HCT116 (cell line): ENCODE measurements around the gene CBFA2T3.

Experiments
- EZH2 ChIP-seq: fragments of 200-600 bp; sonication (generic); IDR thresholded peaks from 2 replicates; pipeline ENCODE4 v1.6.1; 2017; ENCODE audit warnings: antibody characterized with exemption, mixed run types
- POLR2AphosphoS5 ChIP-seq: IDR thresholded peaks from 2 replicates; pipeline ENCODE4 v1.6.1; 2011; ENCODE audit warnings: mild to moderate bottlenecking, low read depth, low read length, moderate library complexity
- TF ChIP-seq, protein P1 (sequence below), 3 experiments: fragments of 200-600 bp in 1 of 3; sonication (generic) in 1 of 3; IDR thresholded peaks in 2 of 3; conservative IDR thresholded peaks in 1 of 3; 2 replicates each; pipeline ENCODE4 v1.5.1; 2012 to 2017; ENCODE audit warnings: low read depth in 2 of 3, low read length in 2 of 3, antibody characterized with exemption in 1 of 3, borderline replicate concordance in 1 of 3, control low read depth in 1 of 3, mild to moderate bottlenecking in 1 of 3, mixed read lengths in 1 of 3, mixed run types in 1 of 3, moderate library complexity in 1 of 3; ENCODE audit not compliant: insufficient read depth in 1 of 3
- TF ChIP-seq, protein P2 (sequence below): IDR thresholded peaks from 2 replicates; pipeline ENCODE4 v1.6.1; 2012; ENCODE audit warnings: low read depth
- TF ChIP-seq, protein P3 (sequence below): IDR thresholded peaks from 2 replicates; pipeline ENCODE4 v1.6.1; 2012

DNA sequence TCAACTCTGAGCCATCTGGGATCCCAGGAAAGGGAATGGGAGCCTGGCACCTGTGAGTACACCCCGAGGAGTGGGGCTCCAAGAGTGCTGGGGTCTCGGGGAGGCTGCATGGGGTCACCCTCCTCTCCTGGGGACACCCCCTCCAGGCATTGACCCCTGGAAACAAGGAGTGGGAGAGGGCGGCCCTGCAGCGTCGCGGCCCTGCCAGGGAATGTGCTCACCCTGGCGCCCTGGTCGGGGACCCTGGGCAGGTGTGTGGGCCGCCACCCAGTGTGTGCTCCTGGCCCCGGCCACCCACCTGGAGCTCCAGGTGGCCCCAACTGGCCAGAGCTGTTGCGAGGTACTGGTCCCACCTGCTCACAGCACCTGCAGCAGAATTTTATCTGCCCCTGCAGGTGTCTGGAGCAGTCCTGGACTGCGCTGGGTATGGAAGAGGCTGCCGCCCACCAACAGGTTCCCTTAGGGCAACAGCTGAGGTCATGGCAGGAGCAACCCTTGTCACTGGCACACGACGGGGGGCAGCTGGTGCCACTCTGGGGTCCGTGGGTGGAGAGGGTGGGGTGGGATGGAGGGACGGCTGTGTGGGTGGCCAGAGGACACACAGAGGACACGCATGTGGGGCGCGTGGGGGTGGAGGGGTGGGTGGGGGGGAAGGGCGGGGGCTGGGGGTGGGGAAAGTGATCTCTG lies 105.1 kb downstream of the CBFA2T3 start:
- TF ChIP-seq, protein P1, sequence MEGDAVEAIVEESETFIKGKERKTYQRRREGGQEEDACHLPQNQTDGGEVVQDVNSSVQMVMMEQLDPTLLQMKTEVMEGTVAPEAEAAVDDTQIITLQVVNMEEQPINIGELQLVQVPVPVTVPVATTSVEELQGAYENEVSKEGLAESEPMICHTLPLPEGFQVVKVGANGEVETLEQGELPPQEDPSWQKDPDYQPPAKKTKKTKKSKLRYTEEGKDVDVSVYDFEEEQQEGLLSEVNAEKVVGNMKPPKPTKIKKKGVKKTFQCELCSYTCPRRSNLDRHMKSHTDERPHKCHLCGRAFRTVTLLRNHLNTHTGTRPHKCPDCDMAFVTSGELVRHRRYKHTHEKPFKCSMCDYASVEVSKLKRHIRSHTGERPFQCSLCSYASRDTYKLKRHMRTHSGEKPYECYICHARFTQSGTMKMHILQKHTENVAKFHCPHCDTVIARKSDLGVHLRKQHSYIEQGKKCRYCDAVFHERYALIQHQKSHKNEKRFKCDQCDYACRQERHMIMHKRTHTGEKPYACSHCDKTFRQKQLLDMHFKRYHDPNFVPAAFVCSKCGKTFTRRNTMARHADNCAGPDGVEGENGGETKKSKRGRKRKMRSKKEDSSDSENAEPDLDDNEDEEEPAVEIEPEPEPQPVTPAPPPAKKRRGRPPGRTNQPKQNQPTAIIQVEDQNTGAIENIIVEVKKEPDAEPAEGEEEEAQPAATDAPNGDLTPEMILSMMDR (IDR thresholded peaks at IDR 0.05 in 2 of 3, conservative IDR thresholded peaks at IDR 0.05 in 1 of 3; ENCODE audit: borderline replicate concordance in 1 of 3, insufficient read depth in 1 of 3, low read depth in 2 of 3, low read length in 2 of 3): no peak
- TF ChIP-seq, protein P2, sequence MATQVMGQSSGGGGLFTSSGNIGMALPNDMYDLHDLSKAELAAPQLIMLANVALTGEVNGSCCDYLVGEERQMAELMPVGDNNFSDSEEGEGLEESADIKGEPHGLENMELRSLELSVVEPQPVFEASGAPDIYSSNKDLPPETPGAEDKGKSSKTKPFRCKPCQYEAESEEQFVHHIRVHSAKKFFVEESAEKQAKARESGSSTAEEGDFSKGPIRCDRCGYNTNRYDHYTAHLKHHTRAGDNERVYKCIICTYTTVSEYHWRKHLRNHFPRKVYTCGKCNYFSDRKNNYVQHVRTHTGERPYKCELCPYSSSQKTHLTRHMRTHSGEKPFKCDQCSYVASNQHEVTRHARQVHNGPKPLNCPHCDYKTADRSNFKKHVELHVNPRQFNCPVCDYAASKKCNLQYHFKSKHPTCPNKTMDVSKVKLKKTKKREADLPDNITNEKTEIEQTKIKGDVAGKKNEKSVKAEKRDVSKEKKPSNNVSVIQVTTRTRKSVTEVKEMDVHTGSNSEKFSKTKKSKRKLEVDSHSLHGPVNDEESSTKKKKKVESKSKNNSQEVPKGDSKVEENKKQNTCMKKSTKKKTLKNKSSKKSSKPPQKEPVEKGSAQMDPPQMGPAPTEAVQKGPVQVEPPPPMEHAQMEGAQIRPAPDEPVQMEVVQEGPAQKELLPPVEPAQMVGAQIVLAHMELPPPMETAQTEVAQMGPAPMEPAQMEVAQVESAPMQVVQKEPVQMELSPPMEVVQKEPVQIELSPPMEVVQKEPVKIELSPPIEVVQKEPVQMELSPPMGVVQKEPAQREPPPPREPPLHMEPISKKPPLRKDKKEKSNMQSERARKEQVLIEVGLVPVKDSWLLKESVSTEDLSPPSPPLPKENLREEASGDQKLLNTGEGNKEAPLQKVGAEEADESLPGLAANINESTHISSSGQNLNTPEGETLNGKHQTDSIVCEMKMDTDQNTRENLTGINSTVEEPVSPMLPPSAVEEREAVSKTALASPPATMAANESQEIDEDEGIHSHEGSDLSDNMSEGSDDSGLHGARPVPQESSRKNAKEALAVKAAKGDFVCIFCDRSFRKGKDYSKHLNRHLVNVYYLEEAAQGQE: no peak
- TF ChIP-seq, protein P3, sequence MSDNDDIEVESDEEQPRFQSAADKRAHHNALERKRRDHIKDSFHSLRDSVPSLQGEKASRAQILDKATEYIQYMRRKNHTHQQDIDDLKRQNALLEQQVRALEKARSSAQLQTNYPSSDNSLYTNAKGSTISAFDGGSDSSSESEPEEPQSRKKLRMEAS: no peak
- TF ChIP-seq POLR2AphosphoS5 (no peak), EZH2 (no peak)
